ENCODE data around the gene SH2D4B.
A peak's percentile ranks its signal among the peaks of the same experiment; 100 is the strongest.

Gene SH2D4B

GRCh38 chr10:80579181-80579763 lies 41.6 kb downstream of the SH2D4B start:
- TF ChIP-seq CTCF (IDR thresholded peaks at IDR 0.05): no peak
- H3K27ac ChIP-seq: peak overlapping the region; percentile 81

GRCh38 chr10:80579849-80580637 lies 42.3 kb downstream of the SH2D4B start:
- Histone ChIP-seq H3K4me1 (ENCODE audit: control insufficient read depth in 1 of 2, insufficient read depth in 1 of 2, low read depth in 1 of 2, low read length in 1 of 2) (peaks cover 43 to 44% of the 10 kb centered on the region in 2 experiments), H3K4me3 (ENCODE audit: low read depth in 1 of 2, low read length in 1 of 2) (peak overlapping the region; percentile 3 to 12), H3K36me3 (no peaks in the 10 kb centered on the region), H3K9me3 (no peaks in the 10 kb centered on the region), H3K27me3 (no peaks in the 10 kb centered on the region), H3K27ac (peak overlapping the region; percentile 81)
- TF ChIP-seq CTCF (IDR thresholded peaks at IDR 0.05): no peak

More at GRCh38 chr10:80579181-80579763, 41.6 kb downstream of the SH2D4B start:
- Histone ChIP-seq H3K4me3 (ENCODE audit: low read depth in 1 of 2, low read length in 1 of 2) (no peak overlapping the region), H3K4me1 (ENCODE audit: control insufficient read depth in 1 of 2, insufficient read depth in 1 of 2, low read depth in 1 of 2, low read length in 1 of 2) (peaks cover 43 to 44% of the 10 kb centered on the region in 2 experiments), H3K27me3 (no peaks in the 10 kb centered on the region), H3K36me3 (no peaks in the 10 kb centered on the region), H3K9me3 (no peaks in the 10 kb centered on the region)

GRCh38 chr10:80580638-80581468 lies 43.2 kb downstream of the SH2D4B start:
- Histone ChIP-seq H3K36me3 (no peaks in the 10 kb centered on the region), H3K27ac (peak overlapping the region; percentile 81), H3K9me3 (no peaks in the 10 kb centered on the region), H3K4me3 (ENCODE audit: low read depth in 1 of 2, low read length in 1 of 2) (peak overlapping the region; percentile 3 to 12), H3K4me1 (ENCODE audit: control insufficient read depth in 1 of 2, insufficient read depth in 1 of 2, low read depth in 1 of 2, low read length in 1 of 2) (peaks cover 43 to 44% of the 10 kb centered on the region in 2 experiments), H3K27me3 (no peaks in the 10 kb centered on the region)
- no peak for TF ChIP-seq CTCF (IDR thresholded peaks at IDR 0.05)

- Histone ChIP-seq H3K4me3 (ENCODE audit: low read depth in 1 of 2, low read length in 1 of 2) (peak overlapping the region in 1 of 2 experiments; percentile 12), H3K36me3 (no peaks in the 10 kb centered on the region), H3K27me3 (no peaks in the 10 kb centered on the region), H3K27ac (peak overlapping the region; percentile 81), H3K4me1 (ENCODE audit: control insufficient read depth in 1 of 2, insufficient read depth in 1 of 2, low read depth in 1 of 2, low read length in 1 of 2) (peaks cover 43 to 44% of the 10 kb centered on the region in 2 experiments), H3K9me3 (no peaks in the 10 kb centered on the region)
- TF ChIP-seq CTCF (IDR thresholded peaks at IDR 0.05): no peak
Measured at GRCh38 chr10:80581469-80581835, 43.8 kb downstream of the SH2D4B start.

GRCh38 chr10:80582286-80582960 lies 44.7 kb downstream of the SH2D4B start:
- H3K4me1 ChIP-seq (ENCODE audit: control insufficient read depth in 1 of 2, insufficient read depth in 1 of 2, low read depth in 1 of 2, low read length in 1 of 2): peaks cover 43 to 44% of the 10 kb centered on the region in 2 experiments
- H3K4me3 ChIP-seq (ENCODE audit: low read depth in 1 of 2, low read length in 1 of 2): no peak overlapping the region
- H3K27me3 ChIP-seq: no peaks in the 10 kb centered on the region
- no peaks in the 10 kb centered on the region for H3K36me3 ChIP-seq
- no peaks in the 10 kb centered on the region for H3K9me3 ChIP-seq
- no peak for TF ChIP-seq CTCF (IDR thresholded peaks at IDR 0.05)
- peak overlapping the region; percentile 81 for H3K27ac ChIP-seq

All from neutrophil (primary cell).